HG03066 (cell line): ENCODE results near the gene ARL6IP4.
A peak's percentile ranks its signal among the peaks of the same experiment; 100 is the strongest.

Experiments used
- ATAC-seq: cut with Tn5 transposase; IDR thresholded peaks from one replicate; pipeline ENCODE4 v1.9.1; 2021; ENCODE audit warnings: low read depth; ENCODE audit not compliant: unreplicated experiment

Gene ARL6IP4

DNA sequence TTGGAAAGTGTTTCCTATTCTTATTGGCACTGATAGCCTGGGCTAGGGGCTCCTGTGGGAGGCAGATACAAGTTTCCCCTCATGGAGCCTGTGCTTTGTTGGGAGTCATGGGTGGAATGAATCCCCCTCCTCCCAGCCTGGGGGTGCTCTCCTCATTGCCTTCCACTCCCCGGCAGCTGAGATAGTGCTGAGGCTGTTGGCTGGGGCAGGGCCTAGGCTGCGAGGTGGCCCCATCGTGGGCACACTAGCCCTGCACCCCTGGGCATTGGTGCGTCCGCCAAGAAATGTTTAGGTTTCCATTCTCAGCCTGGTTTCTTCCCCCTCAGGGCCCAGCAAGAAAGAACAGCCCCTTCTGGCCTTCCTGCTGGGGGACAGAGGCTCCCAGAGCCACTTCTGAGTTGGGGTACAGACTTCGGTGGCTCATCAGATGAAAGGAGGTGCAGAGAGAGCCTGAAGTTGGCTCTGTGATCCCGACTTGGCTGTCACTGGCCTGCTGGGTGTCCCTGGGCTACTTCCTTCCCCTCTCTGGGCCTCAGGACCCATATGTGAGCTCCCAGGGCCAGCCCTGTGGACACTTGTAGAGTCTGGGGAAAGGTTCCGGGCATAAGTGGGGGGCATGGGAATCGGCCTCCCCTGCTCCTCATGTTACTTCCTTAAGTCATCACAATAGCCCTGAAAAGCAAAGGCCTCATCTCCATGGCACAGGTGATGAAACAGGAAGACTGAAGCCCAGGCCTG, 2.7 kb upstream of the ARL6IP4 start:
- no peak for ATAC-seq

DNA sequence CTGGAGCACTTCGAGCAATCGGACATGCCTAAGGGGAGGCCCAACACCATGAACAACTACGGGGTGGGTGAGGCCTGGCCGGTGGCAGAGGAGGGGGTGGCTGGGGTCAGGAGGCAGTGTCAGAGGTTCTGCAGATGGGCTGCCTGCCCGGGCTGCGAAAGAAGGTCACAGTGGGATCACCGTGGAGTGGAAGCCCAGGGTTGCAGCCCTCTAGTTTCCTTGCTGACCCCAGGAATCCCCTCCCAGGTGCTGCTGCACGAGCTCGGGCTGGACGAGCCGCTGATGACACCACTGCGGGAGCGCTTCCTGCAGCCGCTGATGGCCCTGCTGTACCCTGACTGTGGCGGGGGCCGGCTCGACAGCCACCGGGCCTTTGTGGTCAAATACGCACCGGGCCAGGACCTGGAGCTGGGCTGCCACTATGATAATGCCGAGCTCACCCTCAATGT, 1.9 kb upstream of the ARL6IP4 start:
- ATAC-seq: no peak

DNA sequence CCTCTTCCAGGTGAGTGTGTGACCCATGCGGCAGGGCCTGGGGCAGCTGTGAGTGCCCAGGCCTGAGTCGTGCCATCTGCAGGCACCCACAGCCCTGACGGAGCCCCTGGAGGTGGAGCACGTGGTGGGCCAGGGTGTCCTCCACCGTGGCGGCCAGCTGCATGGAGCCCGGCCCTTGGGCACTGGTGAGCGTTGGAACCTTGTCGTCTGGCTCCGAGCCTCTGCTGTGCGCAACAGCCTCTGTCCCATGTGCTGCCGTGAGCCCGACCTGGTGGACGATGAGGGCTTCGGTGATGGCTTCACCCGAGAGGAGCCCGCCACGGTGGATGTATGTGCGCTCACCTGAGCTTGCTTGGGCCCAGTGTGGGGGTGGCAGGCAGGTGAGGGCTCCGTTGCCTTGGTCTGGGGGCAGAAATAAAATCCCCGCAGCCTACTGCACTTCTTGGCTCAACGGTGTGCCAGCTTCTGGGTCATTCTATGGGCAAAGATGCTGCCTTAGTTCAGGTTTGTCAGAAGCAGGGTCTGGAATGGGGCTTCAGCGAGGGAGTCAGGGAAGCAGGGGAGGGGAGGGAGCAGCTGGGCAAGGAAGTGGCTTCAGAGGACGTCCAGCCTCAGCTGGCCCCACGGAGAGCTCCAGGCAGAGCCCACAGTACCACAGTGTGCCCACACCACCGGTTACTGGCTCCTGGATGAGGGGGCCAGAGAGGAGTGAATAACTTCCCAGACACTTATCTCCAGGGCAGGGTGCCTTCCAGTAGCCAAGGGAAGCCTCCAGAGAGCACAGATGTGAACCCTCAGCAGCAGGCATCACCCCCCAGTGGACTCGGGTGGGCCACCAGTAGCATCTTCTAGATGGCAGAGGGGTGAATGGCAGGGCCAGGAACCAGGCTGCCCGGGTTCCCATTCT, 1.2 kb upstream of the ARL6IP4 start:
- no peak for ATAC-seq

DNA sequence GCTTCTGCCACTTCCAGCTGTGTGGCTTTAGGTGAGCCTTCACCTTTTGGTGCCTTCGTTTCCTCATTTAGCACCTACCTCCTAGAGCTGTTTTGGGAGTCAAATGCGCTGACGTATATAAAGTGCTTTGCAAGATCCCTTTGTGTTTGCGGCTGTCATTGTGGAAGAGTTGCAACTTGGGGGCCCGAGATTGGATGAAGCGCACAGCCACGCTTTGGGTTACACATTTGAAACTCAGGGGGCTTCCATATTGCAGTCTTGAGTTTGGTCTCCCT, 636 bp upstream of the ARL6IP4 start:
- no peak for ATAC-seq

DNA sequence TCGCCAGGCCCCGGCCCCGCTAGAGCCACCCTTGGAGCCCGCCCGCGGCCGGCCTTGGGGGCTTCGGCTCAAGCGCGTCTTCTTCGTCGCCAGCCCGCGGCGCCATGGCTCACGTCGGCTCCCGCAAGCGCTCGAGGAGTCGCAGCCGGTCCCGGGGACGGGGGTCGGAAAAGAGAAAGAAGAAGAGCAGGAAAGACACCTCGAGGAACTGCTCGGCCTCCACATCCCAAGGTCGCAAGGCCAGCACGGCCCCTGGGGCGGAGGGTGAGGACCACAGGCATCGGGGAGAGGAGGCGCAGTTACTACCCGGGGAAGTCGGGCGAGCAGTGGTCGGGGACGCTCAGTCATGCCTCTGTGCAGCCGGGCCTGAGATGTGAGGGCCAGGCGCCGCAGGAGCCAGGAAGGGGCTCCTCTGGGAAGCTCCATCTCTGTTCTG, 573 bp downstream of the ARL6IP4 start:
- peak; percentile 16 for ATAC-seq

DNA sequence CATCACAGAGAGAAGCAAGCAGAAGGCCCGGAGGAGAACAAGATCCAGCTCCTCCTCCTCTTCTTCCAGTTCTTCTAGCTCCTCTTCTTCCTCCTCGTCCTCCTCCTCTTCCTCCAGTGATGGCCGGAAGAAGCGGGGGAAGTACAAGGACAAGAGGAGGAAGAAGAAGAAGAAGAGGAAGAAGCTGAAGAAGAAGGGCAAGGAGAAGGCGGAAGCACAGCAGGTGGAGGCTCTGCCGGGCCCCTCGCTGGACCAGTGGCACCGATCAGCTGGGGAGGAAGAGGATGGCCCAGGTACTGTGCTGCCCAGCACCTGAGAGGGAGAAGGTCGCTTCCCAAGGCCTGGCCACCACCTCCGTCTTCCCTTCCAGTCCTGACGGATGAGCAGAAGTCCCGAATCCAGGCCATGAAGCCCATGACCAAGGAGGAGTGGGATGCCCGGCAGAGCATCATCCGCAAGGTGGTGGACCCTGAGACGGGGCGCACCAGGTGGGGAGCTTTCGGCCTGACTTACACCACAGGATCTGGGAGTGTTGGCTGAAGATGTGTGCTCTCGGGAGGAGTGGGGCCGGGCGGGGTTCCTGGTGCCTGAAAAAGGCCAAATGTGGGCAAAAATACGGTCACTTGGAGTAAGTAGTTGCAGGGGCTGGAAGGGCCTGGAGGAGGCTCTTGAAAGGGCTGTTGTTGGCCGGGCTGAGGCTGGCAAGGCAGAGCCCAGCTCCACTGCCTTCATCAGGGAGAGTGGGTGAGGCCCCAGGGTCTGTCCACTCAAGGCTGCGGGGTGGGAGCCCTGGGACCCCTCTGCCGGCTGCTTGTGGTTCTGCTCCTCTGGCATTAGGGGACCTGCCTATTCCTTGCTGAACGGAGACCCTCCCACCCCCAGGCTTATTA, 1.4 kb downstream of the ARL6IP4 start:
- no peak for ATAC-seq

DNA sequence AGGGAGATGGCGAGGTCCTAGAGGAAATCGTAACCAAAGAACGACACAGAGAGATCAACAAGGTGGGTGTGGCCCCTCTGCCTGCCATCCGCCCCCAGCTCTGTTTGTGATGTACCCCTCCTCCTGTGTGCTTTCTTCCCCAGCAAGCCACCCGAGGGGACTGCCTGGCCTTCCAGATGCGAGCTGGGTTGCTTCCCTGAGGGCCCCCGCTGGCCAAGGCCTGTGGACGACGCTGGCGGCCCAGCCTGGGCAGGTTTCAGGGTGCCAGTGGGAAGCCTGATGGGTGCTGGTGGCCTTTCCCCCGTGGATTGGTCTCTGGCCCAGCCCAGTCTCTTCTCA, 2.0 kb downstream of the ARL6IP4 start:
- no peak for ATAC-seq

DNA sequence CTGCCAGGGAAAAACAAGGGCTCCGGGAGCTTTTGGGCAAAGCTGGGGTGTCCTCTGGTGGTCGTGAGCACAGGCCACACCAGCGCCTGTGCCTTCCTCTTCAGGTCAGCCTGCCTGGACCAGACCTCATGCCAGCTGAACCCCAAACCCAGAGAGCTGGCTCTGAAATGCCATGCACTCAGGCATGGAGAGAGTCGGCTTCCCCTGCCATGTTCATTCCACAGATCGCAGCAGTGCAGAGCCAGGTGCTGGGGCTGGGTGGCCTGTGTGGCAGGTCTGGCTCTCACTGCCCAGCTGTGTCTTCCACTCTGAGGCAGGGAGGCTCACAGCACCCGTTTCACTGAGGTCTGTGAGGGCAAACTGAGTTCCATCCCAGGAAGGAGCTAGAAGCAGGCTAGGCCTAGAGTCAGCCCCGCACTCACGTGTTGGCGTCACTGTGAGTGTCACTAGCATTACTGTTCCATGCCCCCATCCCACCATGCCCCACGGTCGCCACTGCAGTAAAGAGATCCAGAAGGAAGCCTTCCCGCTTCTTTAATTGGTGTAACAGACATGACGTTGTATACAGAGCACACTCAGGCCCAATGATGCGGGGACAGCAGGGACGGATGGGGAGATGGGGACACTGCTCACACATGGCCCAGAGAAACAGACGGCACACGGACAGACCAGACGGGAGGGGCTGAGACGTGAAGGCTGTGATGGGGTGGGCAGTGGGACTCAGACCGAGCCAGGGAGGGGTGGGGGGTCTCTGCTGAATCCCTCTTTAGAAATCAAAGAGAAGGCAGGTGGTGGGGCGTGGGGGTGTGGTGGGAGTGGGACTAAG, 2.7 kb downstream of the ARL6IP4 start:
- no peak for ATAC-seq

DNA sequence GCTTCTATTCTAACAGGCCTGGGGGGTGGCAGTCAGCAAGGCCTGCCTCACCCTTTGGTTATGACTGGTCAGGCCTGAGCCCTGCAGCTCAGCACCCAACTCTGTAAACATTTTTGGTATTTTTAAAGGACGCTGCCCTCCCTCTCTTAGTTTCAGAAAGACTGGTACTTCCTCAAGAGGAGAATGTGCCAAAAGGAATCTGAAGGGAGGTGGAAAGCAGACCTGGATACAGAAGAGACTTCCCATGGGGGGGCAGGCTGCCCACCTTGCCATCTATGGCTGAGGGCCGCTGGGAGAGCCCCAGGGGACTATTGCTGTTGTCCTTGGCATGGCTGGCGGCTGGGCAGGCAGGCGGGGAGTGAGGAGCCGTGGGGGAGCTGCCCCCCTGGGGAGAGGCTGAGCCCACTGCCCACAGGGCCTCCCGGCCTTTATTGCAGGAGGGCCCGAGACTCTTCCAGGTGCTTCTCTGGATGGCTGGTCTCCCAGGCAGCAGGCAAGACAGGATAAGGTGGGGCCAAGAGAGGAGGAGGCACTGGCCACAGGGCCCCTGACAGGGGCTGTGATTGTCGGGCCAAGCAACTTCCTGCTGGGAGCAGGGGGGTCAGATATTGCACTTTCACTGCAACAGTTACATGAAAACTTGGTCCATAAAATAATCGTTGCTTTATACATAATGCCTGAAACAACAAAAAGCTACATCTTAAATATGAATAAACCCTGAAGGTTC, 3.5 kb downstream of the ARL6IP4 start:
- no peak for ATAC-seq

DNA sequence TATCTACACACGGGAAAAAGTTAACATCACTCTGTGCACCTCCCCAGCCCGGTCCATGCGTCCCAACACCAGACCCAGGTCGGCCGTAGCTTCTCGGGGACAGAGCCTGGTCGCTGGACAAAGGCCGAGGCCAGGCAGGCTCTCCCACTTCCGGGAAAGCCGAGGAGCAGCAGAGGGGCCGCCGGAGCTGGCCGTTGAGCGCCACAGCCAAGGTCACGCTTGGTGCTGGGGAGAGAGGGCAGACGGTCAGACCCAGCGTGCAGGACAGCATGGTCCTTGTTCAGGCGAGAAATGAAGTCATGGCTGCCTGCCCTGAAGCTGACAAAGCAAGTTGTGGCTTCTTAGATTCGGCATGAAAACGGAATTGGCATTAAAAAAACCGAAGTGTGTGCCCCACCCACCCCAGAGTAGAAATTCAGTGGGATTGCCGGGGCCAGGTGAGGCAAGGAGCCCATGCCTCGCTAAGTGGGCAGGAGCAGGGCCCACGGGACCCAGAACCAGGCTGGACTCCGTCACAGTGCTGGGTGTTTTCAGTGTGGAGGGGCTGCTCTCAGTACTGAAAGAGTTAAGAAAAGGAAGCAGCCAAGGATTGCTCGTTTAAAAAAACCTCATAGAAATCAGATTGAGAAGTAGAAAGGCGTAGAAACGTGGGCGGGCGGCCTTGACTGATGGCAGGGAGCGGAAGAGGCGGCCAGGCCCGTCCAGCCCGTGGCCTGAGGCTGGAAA, 4.3 kb downstream of the ARL6IP4 start:
- no peak for ATAC-seq

DNA sequence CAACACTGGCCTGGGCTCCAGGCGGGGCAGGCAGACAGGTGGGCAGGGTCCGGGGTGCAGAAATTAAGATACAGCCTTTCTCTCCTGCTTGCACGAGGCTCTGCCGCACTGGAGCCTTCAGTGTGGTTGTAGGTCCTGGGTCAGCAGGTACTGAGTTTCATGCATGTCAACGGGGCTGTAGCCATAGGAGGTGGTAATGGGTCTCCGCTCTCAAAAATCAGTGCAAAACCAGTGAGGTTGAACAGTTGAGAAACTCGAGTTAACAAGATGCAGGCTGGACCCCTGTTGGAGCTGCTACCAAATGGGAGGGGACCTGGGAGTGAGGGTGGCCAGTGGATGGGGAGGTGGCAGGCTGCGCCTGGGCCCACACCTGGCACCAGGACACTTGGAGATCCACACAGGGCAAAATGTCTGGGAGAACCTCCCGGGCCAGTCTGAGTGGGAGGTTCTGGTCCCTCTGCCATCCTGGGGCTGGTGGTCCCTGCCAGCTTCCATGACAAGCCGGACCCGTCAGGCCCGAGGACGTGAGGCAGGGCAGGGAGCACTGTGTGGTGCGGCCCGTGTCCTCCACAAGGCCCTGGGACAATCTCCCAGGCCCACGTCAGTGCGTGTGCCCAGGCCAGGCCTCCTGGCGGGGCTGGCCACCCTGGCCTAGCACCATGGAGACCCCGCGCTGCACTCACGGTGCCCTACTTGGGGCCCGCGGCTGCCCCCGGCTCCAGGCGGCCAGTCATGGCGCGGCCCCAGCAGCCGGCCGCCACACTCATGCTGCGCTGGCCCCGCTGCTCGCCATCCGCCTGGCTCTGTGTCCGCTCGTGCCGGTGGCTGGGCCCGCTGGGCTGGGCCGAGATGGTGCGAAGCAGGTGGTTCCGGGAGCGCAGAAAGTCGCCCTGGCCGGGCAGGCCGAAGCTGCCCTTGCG, 5.1 kb downstream of the ARL6IP4 start:
- ATAC-seq: no peak

DNA sequence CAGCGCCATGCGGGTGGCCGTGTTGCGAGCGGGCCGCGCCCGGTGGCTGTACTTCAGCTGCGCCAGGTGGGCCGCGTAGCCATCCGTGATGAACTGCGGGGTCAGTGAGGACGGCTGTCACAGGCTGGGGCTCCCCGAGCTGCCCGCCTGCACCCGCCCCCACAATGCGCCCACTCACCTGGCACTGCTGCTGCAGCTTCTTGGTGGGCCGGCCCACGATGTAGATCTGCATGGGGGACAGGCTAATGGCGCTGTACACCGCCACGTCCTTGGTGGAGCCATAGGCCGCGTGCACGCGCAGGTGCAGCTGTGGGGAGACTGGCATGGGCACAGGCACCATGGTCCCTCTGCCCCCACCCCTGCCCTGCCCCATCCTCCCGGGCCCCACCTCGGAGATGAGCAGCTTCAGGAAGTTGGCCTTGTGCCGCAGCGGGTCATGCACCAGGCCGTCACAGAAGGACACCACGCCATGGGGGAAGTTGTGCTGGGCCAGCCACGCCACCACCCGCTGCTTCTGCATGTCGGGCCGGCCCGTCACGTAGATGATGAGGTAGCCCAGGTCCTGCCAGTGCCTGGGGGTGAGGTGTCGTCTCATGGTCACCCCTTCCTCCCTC, 5.9 kb downstream of the ARL6IP4 start:
- no peak for ATAC-seq

DNA sequence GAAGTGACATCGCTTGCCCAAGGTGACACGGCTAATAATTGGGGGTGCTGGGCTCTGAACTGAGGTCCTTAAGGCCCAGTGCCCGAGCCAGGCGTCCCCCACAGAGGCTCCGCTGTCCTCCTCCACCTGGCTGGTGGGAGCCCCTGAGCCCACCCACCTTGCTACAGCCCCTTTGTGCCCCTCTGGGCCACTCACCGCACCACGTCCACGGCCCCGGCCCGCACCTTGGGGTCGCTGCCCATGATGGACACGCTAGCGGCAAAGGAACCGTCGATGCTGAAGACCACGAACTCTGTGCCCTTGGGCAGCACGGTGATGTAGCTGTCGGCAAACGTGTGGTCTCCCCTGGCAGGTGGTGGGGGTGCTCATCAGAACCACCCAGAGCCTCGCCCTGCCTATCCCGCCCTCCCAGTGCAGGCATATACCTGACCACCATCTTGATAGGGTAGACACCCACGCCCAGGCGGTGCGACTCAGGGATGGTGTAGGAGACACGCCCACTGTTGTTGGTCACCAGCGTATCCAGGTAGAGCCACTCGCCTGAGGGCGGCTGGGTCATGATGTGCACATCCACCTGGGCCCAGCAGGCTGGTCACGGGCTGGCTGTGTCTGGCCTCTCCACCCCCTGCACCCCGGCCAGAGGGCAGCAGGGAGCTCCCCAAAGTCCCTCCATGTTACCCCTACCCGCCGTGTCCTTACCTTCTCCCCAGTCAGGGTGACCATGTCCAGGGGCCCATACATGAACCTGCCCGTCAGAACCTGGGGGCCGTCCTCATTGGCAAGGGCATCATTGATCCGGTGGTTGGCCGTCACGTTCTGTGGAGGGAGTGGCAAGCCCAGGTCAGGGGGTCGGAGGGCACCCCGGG, 6.8 kb downstream of the ARL6IP4 start:
- ATAC-seq: no peak

DNA sequence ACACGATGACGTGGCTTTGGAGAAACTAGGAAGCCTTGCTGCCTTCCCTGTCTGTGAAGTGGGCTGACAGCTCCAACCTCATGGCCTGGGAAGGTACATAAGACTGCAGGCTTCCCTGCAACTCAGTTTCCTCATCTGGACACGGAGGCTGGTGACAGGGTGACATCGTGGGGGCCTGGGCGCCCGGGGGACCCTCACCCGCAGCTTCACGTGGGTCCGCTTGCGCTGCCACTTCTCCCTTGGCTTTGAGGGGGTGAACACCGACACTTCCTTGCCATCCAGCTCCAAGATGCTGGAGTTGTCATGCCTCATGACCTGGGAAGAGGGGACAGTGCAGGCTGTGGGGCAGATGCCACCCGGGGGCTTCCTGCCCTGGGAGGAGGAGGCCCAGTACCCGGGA, 7.6 kb downstream of the ARL6IP4 start:
- no peak for ATAC-seq

DNA sequence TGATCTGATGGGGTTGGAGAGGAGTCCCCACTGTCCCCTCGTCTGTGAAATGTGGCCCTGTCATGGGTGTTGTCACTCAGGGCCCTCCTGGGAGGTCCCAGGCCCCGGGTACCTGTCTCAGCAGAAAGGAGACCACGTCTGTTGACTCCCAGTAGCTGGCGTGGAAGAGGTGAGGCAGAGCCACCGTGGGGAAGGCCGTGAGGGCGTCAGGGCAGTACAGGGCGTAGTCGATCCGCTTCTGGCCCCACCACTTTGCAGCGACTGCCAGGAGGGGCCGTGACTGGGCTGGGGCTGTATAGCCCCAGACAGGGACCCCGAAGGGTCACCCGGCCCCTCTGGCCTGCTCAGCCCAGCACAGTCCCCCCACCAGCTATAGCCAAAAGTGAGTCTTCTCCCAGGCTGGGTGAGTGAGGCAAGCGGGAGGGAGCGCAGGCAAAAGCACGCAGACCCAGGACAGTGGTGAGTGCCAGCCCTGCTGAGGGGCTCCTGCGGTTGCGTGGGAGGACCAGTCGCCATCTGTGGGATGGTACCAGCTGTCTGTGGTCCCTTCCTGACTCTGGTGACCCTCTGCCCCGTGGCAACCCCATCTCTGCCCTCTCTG, 8.2 kb downstream of the ARL6IP4 start:
- no peak for ATAC-seq

DNA sequence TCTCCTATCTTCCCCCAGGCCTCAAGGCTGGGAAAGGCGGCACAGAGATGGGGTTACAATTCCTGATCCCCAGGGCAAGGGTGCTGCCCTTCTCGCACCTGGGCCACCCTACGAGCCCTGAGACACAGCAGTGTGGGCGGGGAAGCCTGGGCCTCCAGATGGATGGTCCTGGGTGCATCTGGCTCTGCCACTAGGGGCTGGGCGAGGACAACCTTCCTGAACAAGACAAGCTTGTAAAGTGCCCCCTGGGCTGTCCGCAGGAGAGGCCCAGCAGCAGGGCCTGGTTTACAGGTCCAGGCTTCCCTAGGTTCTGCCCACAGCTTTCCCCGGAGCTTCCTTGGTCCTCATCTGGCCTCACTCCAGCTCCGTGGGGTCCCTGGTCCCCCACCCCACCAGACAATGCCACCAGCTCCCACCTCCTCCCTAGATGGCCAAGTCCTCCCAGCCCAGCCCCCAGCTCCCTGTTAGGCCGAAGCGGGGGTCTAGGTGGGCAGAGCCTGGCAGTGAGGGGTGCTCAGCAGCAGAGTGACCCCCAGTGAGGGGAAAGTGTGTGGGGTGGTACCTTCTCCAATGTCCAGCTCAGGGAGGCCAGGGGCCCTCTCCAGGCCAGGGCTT, 8.9 kb downstream of the ARL6IP4 start:
- no peak for ATAC-seq
